Measurements from ENCODE around the gene AP4S1. TPM values are rescaled to one million over a fixed set of nuclear protein-coding genes. Genes with fewer than 3 reads are reported as not detected.

The AP4S1 gene
- 8.3 to 11.3 TPM (median 9.3 TPM) in 5 replicates for total RNA-seq (2022; extraction: Qiagen RNA extraction)

GRCh38 chr14:31025367-31026076 is at the start of gene AP4S1:
Gene AP4S1 (plus strand): TSS chr14:31025649. CDS start chr14:31066197, 40,548 bp downstream.

GRCh38 chr14:31026077-31026449 is 614 bp downstream of the AP4S1 start, which contains the start of gene STRN3:
Gene STRN3 (minus strand): TSS chr14:31026379. CDS start chr14:31026185, 194 bp downstream.

Other genes with a start within 250 kb of the AP4S1 start
- 21.4 to 25.7 TPM (median 23.9 TPM) in 5 replicates for gene COCH, start 151.1 kb upstream of the AP4S1 start, total RNA-seq (2022; extraction: Qiagen RNA extraction)
- 14.9 to 19.0 TPM (median 17.8 TPM) in 5 replicates for gene STRN3, start 730 bp downstream of the AP4S1 start, total RNA-seq (2022; extraction: Qiagen RNA extraction)
- gene HECTD1, start 182.1 kb downstream of the AP4S1 start, total RNA-seq (2022; extraction: Qiagen RNA extraction), result 64.8 to 77.8 TPM (median 67.7 TPM) in 5 replicates